HG03159 (cell line): Measurements from ENCODE around the gene TTC39A.
A peak's percentile ranks its signal among the peaks of the same experiment; 100 is the strongest.
"Not testable (repeated sequence)": the region's sequence is repeated elsewhere in the genome, so short reads cannot be mapped to it uniquely, and the experiment has no call there.

Experiments
- ATAC-seq: cut with Tn5 transposase; IDR thresholded peaks from one replicate; pipeline ENCODE4 v1.9.1; 2021; ENCODE audit warnings: mild to moderate bottlenecking, moderate library complexity; ENCODE audit not compliant: unreplicated experiment

TTC39A gene

GRCh38 chr1:51272916-51273315 lies 57.4 kb downstream of the TTC39A start:
- ATAC-seq = no peak

GRCh38 chr1:51270751-51271150 lies 59.6 kb downstream of the TTC39A start:
- no peak for ATAC-seq

- ATAC-seq = peak; percentile 39
These were observed 61.7 kb downstream of the TTC39A start for GRCh38 chr1:51268634-51269033.

GRCh38 chr1:51266791-51267190 lies 63.6 kb downstream of the TTC39A start:
- ATAC-seq = no peak

- no peak for ATAC-seq
These were observed 64.2 kb downstream of the TTC39A start for GRCh38 chr1:51266181-51266580.

GRCh38 chr1:51265618-51266017 lies 64.7 kb downstream of the TTC39A start:
- no peak for ATAC-seq

GRCh38 chr1:51264451-51264850 lies 65.9 kb downstream of the TTC39A start:
- ATAC-seq = no peak

GRCh38 chr1:51263147-51263877 lies 67.0 kb downstream of the TTC39A start:
- ATAC-seq = no peak

- ATAC-seq = no peak
These were observed 75.0 kb downstream of the TTC39A start for GRCh38 chr1:51255331-51255730.

GRCh38 chr1:51253691-51254090 lies 76.7 kb downstream of the TTC39A start:
- no peak for ATAC-seq

GRCh38 chr1:51252366-51252765 lies 78.0 kb downstream of the TTC39A start:
- ATAC-seq = no peak

- not testable (repeated sequence) for ATAC-seq
These were observed 79.2 kb downstream of the TTC39A start for GRCh38 chr1:51251165-51251564.

- ATAC-seq = not testable (repeated sequence)
These were observed 79.6 kb downstream of the TTC39A start for GRCh38 chr1:51250729-51251128.

- ATAC-seq = no peak
These were observed 80.9 kb downstream of the TTC39A start for GRCh38 chr1:51249445-51249844.

- no peak for ATAC-seq
These were observed 82.9 kb downstream of the TTC39A start for GRCh38 chr1:51247499-51247898.

- ATAC-seq = peak; percentile 87
These were observed 83.3 kb downstream of the TTC39A start for GRCh38 chr1:51247022-51247421.

GRCh38 chr1:51242546-51242945 lies 87.8 kb downstream of the TTC39A start:
- no peak for ATAC-seq

- no peak for ATAC-seq
These were observed 89.2 kb downstream of the TTC39A start for GRCh38 chr1:51241119-51241518.

GRCh38 chr1:51240084-51240483 lies 90.3 kb downstream of the TTC39A start:
- no peak for ATAC-seq

GRCh38 chr1:51238034-51238403 lies 92.3 kb downstream of the TTC39A start:
- no peak for ATAC-seq

- ATAC-seq = no peak
These were observed 92.9 kb downstream of the TTC39A start for GRCh38 chr1:51237351-51238033.
